ENCODE data around the gene NPAS3.

Gene NPAS3

DNA sequence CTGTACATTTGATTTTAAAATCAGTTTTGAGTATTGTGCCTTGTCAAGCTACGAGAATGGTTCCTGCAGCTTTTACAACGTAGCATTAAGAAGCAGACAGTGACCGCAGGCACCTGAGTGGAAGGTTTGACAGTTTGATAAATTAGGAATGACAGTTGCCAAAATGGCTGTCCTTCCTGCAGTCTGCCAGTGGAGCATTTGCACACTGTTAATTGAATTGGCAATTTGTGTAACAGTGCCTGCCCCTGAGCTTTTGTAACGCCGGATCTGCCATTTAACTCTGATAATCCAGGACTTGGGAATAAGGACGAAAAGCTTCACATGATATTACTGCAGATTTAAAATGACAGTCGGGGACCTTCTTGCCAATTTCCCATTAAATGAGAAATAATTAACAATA is 385.3 kb downstream of the NPAS3 start:
- Histone ChIP-seq H3K9me3 (ENCODE audit: control insufficient read depth, insufficient read depth, low read length) (no peaks in the 10 kb centered on the region), H3K4me1 (ENCODE audit: insufficient read depth, low read length) (no peaks in the 10 kb centered on the region), H3K9ac (ENCODE audit: low read depth, low read length) (no peak overlapping the region), H3K36me3 (ENCODE audit: insufficient read depth, low read length) (no peaks in the 10 kb centered on the region)

DNA sequence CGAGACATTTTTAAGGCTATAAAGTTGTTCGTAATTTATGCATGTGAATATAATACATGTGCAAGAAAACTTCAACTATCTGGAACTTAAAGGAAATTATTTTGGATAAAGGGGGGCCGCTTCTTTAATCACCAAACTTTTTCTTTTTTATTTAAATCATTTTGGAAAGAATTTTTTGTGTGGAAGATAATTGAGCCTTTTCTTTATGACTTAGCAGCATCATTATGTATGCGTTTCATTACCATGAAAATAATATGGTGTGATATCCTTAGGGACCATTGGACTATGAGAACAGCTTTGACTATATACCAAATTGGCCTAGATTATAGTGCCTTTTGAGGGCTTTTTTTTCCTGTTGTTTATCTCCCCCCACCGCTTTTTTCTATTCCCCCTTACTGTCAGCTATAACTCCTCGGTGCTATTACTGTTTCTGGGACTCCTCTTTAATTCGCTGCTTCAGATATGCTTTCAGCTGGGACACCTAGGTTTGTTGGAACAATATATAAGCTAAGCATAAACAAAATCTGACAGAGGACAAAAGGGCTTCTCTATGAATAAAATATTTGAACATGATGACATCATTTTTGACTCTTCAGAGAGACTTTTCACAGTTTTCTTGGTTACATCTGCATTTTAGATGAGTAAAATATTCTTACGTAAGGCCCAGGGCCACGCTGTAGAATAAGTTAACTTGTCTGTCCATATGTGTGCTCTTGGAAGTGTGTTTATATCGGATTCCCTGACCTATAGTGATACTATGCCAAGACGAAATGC is 392.7 kb downstream of the NPAS3 start:
- Histone ChIP-seq H3K9ac (ENCODE audit: low read depth, low read length) (no peak overlapping the region), H3K36me3 (ENCODE audit: insufficient read depth, low read length) (no peaks in the 10 kb centered on the region), H3K4me1 (ENCODE audit: insufficient read depth, low read length) (no peaks in the 10 kb centered on the region), H3K9me3 (ENCODE audit: control insufficient read depth, insufficient read depth, low read length) (0 out of 2 replicates have a peak, but pooled peaks cover 4% of the 10 kb centered on the region)

DNA sequence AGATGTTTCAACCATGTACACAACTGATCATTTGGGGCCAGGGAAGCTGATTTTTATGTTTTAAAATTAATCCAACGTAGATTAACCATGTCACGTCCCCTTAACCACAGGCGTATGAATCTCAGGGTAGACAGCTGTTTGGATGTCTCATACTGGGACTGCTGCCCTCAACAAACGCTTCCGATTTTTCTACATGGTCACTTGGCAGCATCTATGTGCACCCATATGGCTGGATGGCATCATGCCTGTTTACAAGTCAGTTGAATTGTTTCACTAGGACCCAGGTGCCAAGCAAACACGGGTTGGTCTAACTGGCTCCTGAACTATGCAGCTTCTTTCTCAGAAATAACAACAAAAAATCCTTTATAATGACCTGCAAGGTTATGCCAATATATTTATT is 393.8 kb downstream of the NPAS3 start:
- H3K4me1 ChIP-seq (ENCODE audit: insufficient read depth, low read length) = no peaks in the 10 kb centered on the region
- H3K36me3 ChIP-seq (ENCODE audit: insufficient read depth, low read length) = no peaks in the 10 kb centered on the region
- no peak overlapping the region for H3K9ac ChIP-seq (ENCODE audit: low read depth, low read length)
- H3K9me3 ChIP-seq (ENCODE audit: control insufficient read depth, insufficient read depth, low read length) = peaks cover 4% of the 10 kb centered on the region; the same call in 1 of the 2 replicates

DNA sequence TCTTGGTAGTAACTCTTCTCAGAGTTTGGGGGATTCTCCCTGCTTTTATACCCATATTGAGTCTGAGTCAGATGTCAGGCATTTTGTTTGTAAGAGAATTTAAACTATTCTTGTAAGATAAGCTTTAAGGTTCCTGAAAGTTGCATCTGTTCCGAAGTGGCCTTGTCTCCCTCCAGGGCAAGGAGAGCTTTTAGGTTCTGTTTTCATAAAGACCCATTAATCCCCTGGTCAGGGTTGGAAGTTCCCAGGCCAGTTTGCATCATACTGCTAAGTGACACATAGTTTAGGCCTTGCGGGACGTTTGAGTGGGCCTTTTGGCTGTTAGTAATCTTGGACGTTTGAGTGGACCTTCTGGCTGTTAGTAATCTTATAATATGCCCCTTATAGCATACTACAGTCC is 396.7 kb downstream of the NPAS3 start:
- Histone ChIP-seq H3K9ac (ENCODE audit: low read depth, low read length) (no peak overlapping the region), H3K4me1 (ENCODE audit: insufficient read depth, low read length) (no peaks in the 10 kb centered on the region), H3K9me3 (ENCODE audit: control insufficient read depth, insufficient read depth, low read length) (peaks cover 4% of the 10 kb centered on the region; the same call in 1 of the 2 replicates)

DNA sequence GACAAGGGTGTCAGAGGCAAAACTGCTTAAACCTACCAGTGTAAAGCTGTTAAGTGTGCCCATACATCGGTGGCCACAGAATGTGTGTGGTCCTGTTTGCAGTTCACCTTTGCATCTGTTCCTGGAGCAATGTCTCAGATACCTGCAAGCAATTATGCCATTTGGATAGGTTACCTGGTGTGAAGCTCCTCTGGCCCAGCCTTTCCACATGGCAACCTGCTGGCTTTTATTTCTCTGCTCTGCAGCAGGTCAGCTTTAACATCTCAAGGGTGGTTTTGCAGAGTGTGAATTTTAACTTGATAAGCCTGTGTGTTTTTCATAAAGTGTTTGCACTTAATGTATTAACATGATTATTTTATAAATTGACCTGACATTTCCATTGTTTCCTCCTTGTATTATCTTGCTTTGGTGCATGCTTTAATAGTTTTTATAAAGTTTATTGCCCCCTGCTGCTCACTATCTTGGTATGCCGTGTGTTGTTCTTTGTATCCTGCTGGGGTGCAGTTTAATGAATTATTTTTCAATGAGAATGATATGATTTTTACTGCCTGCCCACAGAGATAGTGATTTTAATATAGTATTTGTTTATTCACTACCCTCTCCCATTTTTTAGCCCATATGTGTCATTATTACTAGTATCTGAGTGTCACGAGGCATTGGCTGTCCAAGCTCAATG is 403.8 kb downstream of the NPAS3 start:
- Histone ChIP-seq H3K4me1 (ENCODE audit: insufficient read depth, low read length) (peaks cover 18% of the 10 kb centered on the region; the same call in 1 of the 2 replicates), H3K36me3 (ENCODE audit: insufficient read depth, low read length) (no peaks in the 10 kb centered on the region), H3K9me3 (ENCODE audit: control insufficient read depth, insufficient read depth, low read length) (no peaks in the 10 kb centered on the region), H3K9ac (ENCODE audit: low read depth, low read length) (no peak overlapping the region)

More for the DNA sequence above, 396.7 kb downstream of the NPAS3 start:
- H3K36me3 ChIP-seq (ENCODE audit: insufficient read depth, low read length) = no peaks in the 10 kb centered on the region

GRCh38 chr14:33343016-33343415 is 404.3 kb downstream of the NPAS3 start:
- Histone ChIP-seq H3K4me1 (ENCODE audit: insufficient read depth, low read length) (peaks cover 18% of the 10 kb centered on the region; the same call in 1 of the 2 replicates), H3K36me3 (ENCODE audit: insufficient read depth, low read length) (no peaks in the 10 kb centered on the region), H3K9ac (ENCODE audit: low read depth, low read length) (no peak overlapping the region), H3K9me3 (ENCODE audit: control insufficient read depth, insufficient read depth, low read length) (no peaks in the 10 kb centered on the region)

DNA sequence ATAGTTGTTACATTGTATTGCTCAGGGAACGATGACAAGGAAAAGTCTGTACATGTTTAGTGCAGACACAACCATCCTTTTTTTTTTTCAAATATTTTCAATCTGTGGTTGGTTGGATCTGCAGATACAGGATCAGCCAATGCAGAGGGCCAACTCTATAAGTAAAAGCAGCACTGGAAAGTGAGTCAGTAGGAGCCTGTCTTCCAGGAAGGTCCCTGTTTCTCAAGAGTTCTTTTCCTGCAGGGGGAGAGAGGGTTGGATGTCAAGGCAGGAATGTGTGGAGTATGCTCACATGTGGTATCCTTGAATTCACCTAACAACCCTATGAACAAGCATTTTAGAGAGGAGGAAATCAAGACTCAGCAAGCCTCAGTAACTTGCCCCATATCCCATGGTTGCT is 409.1 kb downstream of the NPAS3 start:
- H3K4me1 ChIP-seq (ENCODE audit: insufficient read depth, low read length) = peaks cover 16% of the 10 kb centered on the region; the same call in 1 of the 2 replicates
- no peaks in the 10 kb centered on the region for H3K9me3 ChIP-seq (ENCODE audit: control insufficient read depth, insufficient read depth, low read length)
- no peaks in the 10 kb centered on the region for H3K36me3 ChIP-seq (ENCODE audit: insufficient read depth, low read length)
- H3K9ac ChIP-seq (ENCODE audit: low read depth, low read length) = no peak overlapping the region

DNA sequence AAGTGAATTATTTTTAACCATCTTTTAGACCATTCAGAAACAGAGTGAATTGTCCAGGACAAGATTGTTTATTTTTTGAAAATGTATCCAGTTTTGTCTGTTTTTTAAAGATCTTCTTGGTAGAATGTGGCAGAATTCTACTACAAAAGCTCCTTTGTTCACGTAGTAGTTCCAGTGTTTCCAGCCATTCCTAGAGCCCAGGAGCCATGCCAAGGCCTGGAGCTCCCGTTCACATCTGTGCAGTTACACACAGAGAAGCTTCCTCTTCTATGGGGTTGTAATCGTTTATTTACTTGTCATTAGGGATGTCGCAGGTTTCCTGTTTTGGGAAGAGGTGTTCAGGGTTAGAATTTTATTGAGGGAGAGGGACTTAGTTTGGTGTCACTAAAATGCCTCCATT is 409.8 kb downstream of the NPAS3 start:
- Histone ChIP-seq H3K9ac (ENCODE audit: low read depth, low read length) (no peak overlapping the region), H3K9me3 (ENCODE audit: control insufficient read depth, insufficient read depth, low read length) (no peaks in the 10 kb centered on the region), H3K36me3 (ENCODE audit: insufficient read depth, low read length) (no peaks in the 10 kb centered on the region), H3K4me1 (ENCODE audit: insufficient read depth, low read length) (peaks cover 10% of the 10 kb centered on the region; the same call in 1 of the 2 replicates)

GRCh38 chr14:33349871-33350270 is 411.2 kb downstream of the NPAS3 start:
- Histone ChIP-seq H3K9me3 (ENCODE audit: control insufficient read depth, insufficient read depth, low read length) (no peaks in the 10 kb centered on the region), H3K36me3 (ENCODE audit: insufficient read depth, low read length) (no peaks in the 10 kb centered on the region), H3K4me1 (ENCODE audit: insufficient read depth, low read length) (peaks cover 6% of the 10 kb centered on the region; the same call in 1 of the 2 replicates), H3K9ac (ENCODE audit: low read depth, low read length) (no peak overlapping the region)

DNA sequence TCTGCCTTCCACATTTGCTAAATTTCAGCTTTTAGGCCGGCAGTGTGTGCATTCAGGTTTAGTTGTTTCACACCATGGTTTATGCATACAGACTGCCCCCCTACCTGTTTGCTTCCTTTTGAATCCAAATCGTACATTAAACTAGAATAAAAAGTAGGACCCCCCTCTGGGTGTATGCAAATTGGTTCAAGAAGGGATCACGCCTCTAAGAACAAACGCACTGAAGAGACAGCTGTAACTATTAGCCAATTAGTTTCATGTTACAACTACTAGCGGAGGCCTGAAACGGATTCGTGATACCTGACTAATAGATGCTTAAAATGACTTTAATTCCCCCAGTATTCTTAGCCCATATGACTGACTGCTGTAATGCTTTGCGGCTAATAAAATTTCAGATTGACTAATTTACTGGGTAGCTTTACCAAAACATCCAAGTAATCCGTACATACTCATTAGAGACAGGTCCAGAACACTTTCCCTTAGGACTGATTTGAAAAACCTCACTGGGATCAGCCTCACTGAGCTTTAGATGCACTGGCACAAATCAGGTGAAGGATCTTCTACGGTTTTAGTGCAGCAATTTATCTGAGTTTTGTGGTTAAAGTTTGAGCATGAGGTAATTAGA is 411.8 kb downstream of the NPAS3 start:
- H3K36me3 ChIP-seq (ENCODE audit: insufficient read depth, low read length) = no peaks in the 10 kb centered on the region
- peaks cover 6% of the 10 kb centered on the region; the same call in 1 of the 2 replicates for H3K4me1 ChIP-seq (ENCODE audit: insufficient read depth, low read length)
- no peaks in the 10 kb centered on the region for H3K9me3 ChIP-seq (ENCODE audit: control insufficient read depth, insufficient read depth, low read length)
- H3K9ac ChIP-seq (ENCODE audit: low read depth, low read length) = no peak overlapping the region

- no peaks in the 10 kb centered on the region for H3K36me3 ChIP-seq (ENCODE audit: insufficient read depth, low read length)
- no peaks in the 10 kb centered on the region for H3K9me3 ChIP-seq (ENCODE audit: control insufficient read depth, insufficient read depth, low read length)
- peaks cover 10% of the 10 kb centered on the region for H3K4me1 ChIP-seq (ENCODE audit: insufficient read depth, low read length)
- no peak overlapping the region for H3K9ac ChIP-seq (ENCODE audit: low read depth, low read length)
Observed at GRCh38 chr14:33352821-33353220, 414.1 kb downstream of the NPAS3 start.

DNA sequence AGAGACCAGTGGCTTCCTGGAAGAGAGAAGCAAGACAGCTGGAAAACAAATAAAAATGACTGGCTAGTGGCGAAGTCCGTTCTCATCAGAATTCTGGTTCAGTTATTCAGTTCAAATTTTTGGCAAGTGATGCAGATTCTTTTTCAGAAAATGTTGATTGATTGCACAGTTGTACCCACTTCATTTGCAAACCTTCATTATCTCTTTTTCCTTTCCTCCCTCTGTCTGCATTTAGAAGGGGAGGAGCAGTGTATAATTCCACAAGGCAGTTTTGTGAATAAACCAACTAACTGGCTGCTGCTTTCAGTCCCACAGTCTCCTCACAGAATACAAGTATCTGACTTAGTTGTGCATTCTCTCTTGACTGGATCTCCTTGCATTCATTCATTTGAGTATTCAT is 417.5 kb downstream of the NPAS3 start:
- H3K9me3 ChIP-seq (ENCODE audit: control insufficient read depth, insufficient read depth, low read length) = no peaks in the 10 kb centered on the region
- peaks cover 4% of the 10 kb centered on the region; the same call in 1 of the 2 replicates for H3K4me1 ChIP-seq (ENCODE audit: insufficient read depth, low read length)
- H3K36me3 ChIP-seq (ENCODE audit: insufficient read depth, low read length) = no peaks in the 10 kb centered on the region
- H3K9ac ChIP-seq (ENCODE audit: low read depth, low read length) = no peak overlapping the region

DNA sequence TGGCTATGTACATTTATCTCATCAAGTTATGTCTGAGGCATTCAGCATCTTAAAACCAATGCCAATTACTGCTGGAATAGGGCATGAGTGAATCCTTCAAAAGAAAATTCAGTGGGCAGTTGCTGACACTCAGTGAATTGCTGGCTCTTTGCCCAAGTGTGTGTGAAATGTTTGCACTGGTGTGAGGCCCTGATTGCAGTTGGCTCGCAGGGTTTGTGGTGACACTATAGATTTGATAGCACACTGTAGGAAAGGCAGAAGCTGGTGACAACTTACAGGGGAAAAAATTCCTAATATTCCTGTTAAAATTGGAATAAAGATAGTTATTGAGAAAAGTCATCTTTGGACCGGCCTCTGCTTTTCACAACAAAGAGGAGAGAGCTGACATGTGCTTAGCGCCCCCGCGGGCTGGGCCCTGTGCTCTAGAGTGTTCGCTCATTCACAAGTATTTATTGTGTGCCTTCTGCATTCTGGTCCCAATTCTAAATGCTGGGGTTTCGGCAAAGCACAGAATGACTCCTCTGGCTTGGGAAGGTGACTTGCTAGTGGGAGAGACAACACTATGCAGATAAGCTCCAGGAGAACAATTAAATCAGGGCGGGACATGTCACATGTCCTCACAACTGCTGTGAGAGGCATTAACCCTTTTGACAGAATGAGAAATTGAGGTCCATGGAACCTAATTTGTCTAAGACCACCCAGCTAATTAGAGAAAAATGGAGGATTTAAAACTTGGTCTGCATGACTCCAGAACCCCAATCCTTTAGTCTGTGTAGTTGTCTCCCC is 418.7 kb downstream of the NPAS3 start:
- no peak overlapping the region for H3K9ac ChIP-seq (ENCODE audit: low read depth, low read length)
- H3K36me3 ChIP-seq (ENCODE audit: insufficient read depth, low read length) = no peaks in the 10 kb centered on the region
- peaks cover 4% of the 10 kb centered on the region; the same call in 1 of the 2 replicates for H3K4me1 ChIP-seq (ENCODE audit: insufficient read depth, low read length)
- H3K9me3 ChIP-seq (ENCODE audit: control insufficient read depth, insufficient read depth, low read length) = no peaks in the 10 kb centered on the region

GRCh38 chr14:33359288-33359881 is 420.7 kb downstream of the NPAS3 start:
- H3K9ac ChIP-seq (ENCODE audit: low read depth, low read length) = no peak overlapping the region
- H3K4me1 ChIP-seq (ENCODE audit: insufficient read depth, low read length) = peaks cover 16% of the 10 kb centered on the region
- no peaks in the 10 kb centered on the region for H3K36me3 ChIP-seq (ENCODE audit: insufficient read depth, low read length)
- H3K9me3 ChIP-seq (ENCODE audit: control insufficient read depth, insufficient read depth, low read length) = no peaks in the 10 kb centered on the region

Data from ES-I3 (cell line).